ENCODE data around the gene F8.
A peak's percentile ranks its signal among the peaks of the same experiment; 100 is the strongest.

Gene F8

GRCh38 chrX:154991039-154991438 lies 31.5 kb downstream of the F8 start:
- Histone ChIP-seq H3K36me3 (no peaks in the 10 kb centered on the region), H3K4me2 (no peak overlapping the region), H3K9me3 (no peaks in the 10 kb centered on the region), H3K27ac (no peak overlapping the region), H3K4me1 (no peaks in the 10 kb centered on the region), H3K4me3 (no peak overlapping the region), H3K9ac (no peak overlapping the region), H3K27me3 (peaks cover 50% of the 10 kb centered on the region), H4K20me1 (no peaks in the 10 kb centered on the region)
- no peak for TF ChIP-seq Cebpa-rat (IDR thresholded peaks at IDR 0.05)

GRCh38 chrX:154990496-154990895 lies 32.0 kb downstream of the F8 start:
- no peak for TF ChIP-seq Cebpa-rat (IDR thresholded peaks at IDR 0.05)
- no peaks in the 10 kb centered on the region for H3K36me3 ChIP-seq
- H3K27ac ChIP-seq: no peak overlapping the region
- no peak overlapping the region for H3K4me2 ChIP-seq
- no peaks in the 10 kb centered on the region for H3K9me3 ChIP-seq
- H3K4me1 ChIP-seq: no peaks in the 10 kb centered on the region
- H3K4me3 ChIP-seq: no peak overlapping the region
- H3K27me3 ChIP-seq: peaks cover 55% of the 10 kb centered on the region
- no peak overlapping the region for H3K9ac ChIP-seq
- no peaks in the 10 kb centered on the region for H4K20me1 ChIP-seq

- no peaks in the 10 kb centered on the region for H3K9me3 ChIP-seq
- no peaks in the 10 kb centered on the region for H4K20me1 ChIP-seq
- no peaks in the 10 kb centered on the region for H3K4me1 ChIP-seq
- no peak overlapping the region for H3K9ac ChIP-seq
- no peak overlapping the region for H3K4me3 ChIP-seq
- TF ChIP-seq Cebpa-rat (IDR thresholded peaks at IDR 0.05): no peak
- no peak overlapping the region for H3K4me2 ChIP-seq
- no peak overlapping the region for H3K27ac ChIP-seq
- H3K36me3 ChIP-seq: no peaks in the 10 kb centered on the region
- H3K27me3 ChIP-seq: peaks cover 71% of the 10 kb centered on the region
Observed at GRCh38 chrX:154988719-154989118, 33.8 kb downstream of the F8 start.

GRCh38 chrX:154987940-154988339 lies 34.6 kb downstream of the F8 start:
- Histone ChIP-seq H3K9ac (no peak overlapping the region), H3K27ac (no peak overlapping the region), H4K20me1 (no peaks in the 10 kb centered on the region), H3K36me3 (no peaks in the 10 kb centered on the region), H3K4me1 (no peaks in the 10 kb centered on the region), H3K4me2 (no peak overlapping the region), H3K9me3 (no peaks in the 10 kb centered on the region), H3K4me3 (no peak overlapping the region), H3K27me3 (peaks cover 70% of the 10 kb centered on the region)
- TF ChIP-seq Cebpa-rat (IDR thresholded peaks at IDR 0.05): no peak

- no peak overlapping the region for H3K27ac ChIP-seq
- no peaks in the 10 kb centered on the region for H4K20me1 ChIP-seq
- no peak for TF ChIP-seq Cebpa-rat (IDR thresholded peaks at IDR 0.05)
- no peak overlapping the region for H3K4me3 ChIP-seq
- H3K27me3 ChIP-seq: peaks cover 65% of the 10 kb centered on the region
- H3K9me3 ChIP-seq: no peaks in the 10 kb centered on the region
- H3K4me1 ChIP-seq: no peaks in the 10 kb centered on the region
- H3K4me2 ChIP-seq: no peak overlapping the region
- no peak overlapping the region for H3K9ac ChIP-seq
- H3K36me3 ChIP-seq: no peaks in the 10 kb centered on the region
Observed at GRCh38 chrX:154986826-154987575, 35.5 kb downstream of the F8 start.

- peaks cover 27% of the 10 kb centered on the region for H3K27me3 ChIP-seq
- H3K9me3 ChIP-seq: no peaks in the 10 kb centered on the region
- H3K9ac ChIP-seq: no peak overlapping the region
- TF ChIP-seq Cebpa-rat (IDR thresholded peaks at IDR 0.05): no peak
- no peaks in the 10 kb centered on the region for H3K4me1 ChIP-seq
- no peaks in the 10 kb centered on the region for H4K20me1 ChIP-seq
- no peaks in the 10 kb centered on the region for H3K36me3 ChIP-seq
- H3K4me3 ChIP-seq: no peak overlapping the region
- peak overlapping the region; percentile 33 for H3K4me2 ChIP-seq
- H3K27ac ChIP-seq: no peak overlapping the region
Observed at GRCh38 chrX:154981116-154981411, 41.5 kb downstream of the F8 start.

- H3K4me3 ChIP-seq: no peak overlapping the region
- peaks cover 21% of the 10 kb centered on the region for H3K27me3 ChIP-seq
- TF ChIP-seq Cebpa-rat (IDR thresholded peaks at IDR 0.05): no peak
- no peaks in the 10 kb centered on the region for H3K36me3 ChIP-seq
- H3K9ac ChIP-seq: no peak overlapping the region
- no peak overlapping the region for H3K27ac ChIP-seq
- H3K9me3 ChIP-seq: no peaks in the 10 kb centered on the region
- no peaks in the 10 kb centered on the region for H4K20me1 ChIP-seq
- no peaks in the 10 kb centered on the region for H3K4me1 ChIP-seq
- H3K4me2 ChIP-seq: peak overlapping the region; percentile 33
Observed at GRCh38 chrX:154980330-154981115, 42.0 kb downstream of the F8 start.

- Histone ChIP-seq H3K4me3 (no peak overlapping the region), H3K27me3 (peaks cover 12% of the 10 kb centered on the region), H3K4me2 (no peak overlapping the region), H3K9me3 (no peaks in the 10 kb centered on the region), H4K20me1 (no peaks in the 10 kb centered on the region), H3K36me3 (no peaks in the 10 kb centered on the region), H3K9ac (no peak overlapping the region), H3K4me1 (no peaks in the 10 kb centered on the region), H3K27ac (no peak overlapping the region)
- TF ChIP-seq Cebpa-rat (IDR thresholded peaks at IDR 0.05): no peak
Observed at GRCh38 chrX:154979629-154980028, 42.9 kb downstream of the F8 start.

GRCh38 chrX:154968353-154968752 lies 54.2 kb downstream of the F8 start:
- Histone ChIP-seq H3K9me3 (no peaks in the 10 kb centered on the region), H3K9ac (no peak overlapping the region), H3K4me2 (no peak overlapping the region), H3K27ac (no peak overlapping the region), H3K27me3 (peaks cover 54% of the 10 kb centered on the region), H3K4me1 (no peaks in the 10 kb centered on the region), H4K20me1 (no peaks in the 10 kb centered on the region), H3K36me3 (no peaks in the 10 kb centered on the region), H3K4me3 (no peak overlapping the region)
- TF ChIP-seq Cebpa-rat (IDR thresholded peaks at IDR 0.05): no peak

GRCh38 chrX:154967603-154968002 lies 54.9 kb downstream of the F8 start:
- no peak overlapping the region for H3K9ac ChIP-seq
- H4K20me1 ChIP-seq: no peaks in the 10 kb centered on the region
- H3K27ac ChIP-seq: no peak overlapping the region
- H3K9me3 ChIP-seq: no peaks in the 10 kb centered on the region
- H3K36me3 ChIP-seq: no peaks in the 10 kb centered on the region
- no peak for TF ChIP-seq Cebpa-rat (IDR thresholded peaks at IDR 0.05)
- H3K4me2 ChIP-seq: no peak overlapping the region
- H3K4me3 ChIP-seq: no peak overlapping the region
- H3K4me1 ChIP-seq: no peaks in the 10 kb centered on the region
- H3K27me3 ChIP-seq: peaks cover 51% of the 10 kb centered on the region
